Umbilical cord (tissue), 2 donors: Measurements from ENCODE around the gene SLC1A4. TPM values are rescaled to one million over a fixed set of nuclear protein-coding genes. Genes with fewer than 3 reads are reported as not detected.
A peak's percentile ranks its signal among the peaks of the same experiment; 100 is the strongest.

Source experiments
- DNase-seq: peaks from one replicate; pipeline ENCODE4 v3.0.0-alpha.2; 2015; ENCODE audit warnings: low spot score
- total RNA-seq: library from RNA; depleted of rRNA; stranded (reverse); fragments of >200 nt; gene quantifications from one replicate; pipeline ENCODE4 v1.2.3, GENCODE V29; 2014; ENCODE audit warnings: low replicate concordance; ENCODE audit not compliant: insufficient read depth

The SLC1A4 gene
- total RNA-seq, 1 donor from 2014 or later: 16.1 TPM

DNA sequence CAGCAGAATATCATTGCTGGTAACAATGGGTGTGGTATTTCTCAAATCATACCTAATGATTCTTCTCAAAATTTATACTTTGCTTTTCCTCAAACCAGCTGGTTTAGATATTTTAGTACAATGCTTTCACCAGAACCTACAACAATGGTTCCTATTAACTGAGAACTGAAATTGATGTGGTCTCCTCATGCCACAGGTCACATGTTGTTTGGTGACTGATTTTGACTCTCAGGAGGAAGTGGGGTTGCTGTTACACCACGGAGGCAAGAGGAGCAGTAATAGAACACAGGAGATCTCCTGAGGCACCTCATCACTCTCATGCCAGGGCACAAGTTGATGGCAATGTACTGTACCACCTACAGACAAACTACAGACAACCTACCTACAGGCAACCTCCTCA lies 64.0 kb downstream of the SLC1A4 start:
- no peak for DNase-seq

DNA sequence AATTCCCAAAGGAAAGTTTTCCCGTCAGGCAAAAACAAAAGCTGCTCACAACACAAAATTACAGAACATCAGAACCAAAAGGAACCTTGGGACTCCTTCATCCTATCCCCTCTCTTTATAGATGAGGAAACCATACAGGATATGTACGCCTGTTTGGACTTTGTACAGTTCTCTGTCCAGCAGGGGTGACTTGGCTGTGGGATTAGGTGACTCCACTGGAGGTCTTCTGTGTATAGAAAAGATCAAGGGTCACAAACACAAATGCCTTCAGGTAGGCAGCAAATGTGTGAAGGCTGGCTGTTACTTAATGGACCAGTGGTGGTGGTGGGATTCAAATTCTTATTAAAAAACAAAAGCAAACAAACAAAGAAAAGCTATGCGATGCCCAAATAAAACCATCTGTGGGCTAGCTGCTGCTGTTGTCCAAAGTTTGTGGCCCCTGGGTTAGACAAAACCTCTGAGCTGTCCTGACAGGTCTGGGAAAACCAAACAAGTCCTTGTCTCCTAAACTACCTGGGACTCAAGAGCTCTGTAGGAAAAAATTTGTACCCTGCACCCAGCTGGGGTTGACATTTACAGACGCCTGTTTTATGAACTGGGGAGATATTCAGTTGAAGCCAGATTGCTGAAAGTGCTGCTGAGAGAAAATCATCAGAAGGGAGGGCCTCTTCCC lies 65.7 kb downstream of the SLC1A4 start:
- DNase-seq: no peak

DNA sequence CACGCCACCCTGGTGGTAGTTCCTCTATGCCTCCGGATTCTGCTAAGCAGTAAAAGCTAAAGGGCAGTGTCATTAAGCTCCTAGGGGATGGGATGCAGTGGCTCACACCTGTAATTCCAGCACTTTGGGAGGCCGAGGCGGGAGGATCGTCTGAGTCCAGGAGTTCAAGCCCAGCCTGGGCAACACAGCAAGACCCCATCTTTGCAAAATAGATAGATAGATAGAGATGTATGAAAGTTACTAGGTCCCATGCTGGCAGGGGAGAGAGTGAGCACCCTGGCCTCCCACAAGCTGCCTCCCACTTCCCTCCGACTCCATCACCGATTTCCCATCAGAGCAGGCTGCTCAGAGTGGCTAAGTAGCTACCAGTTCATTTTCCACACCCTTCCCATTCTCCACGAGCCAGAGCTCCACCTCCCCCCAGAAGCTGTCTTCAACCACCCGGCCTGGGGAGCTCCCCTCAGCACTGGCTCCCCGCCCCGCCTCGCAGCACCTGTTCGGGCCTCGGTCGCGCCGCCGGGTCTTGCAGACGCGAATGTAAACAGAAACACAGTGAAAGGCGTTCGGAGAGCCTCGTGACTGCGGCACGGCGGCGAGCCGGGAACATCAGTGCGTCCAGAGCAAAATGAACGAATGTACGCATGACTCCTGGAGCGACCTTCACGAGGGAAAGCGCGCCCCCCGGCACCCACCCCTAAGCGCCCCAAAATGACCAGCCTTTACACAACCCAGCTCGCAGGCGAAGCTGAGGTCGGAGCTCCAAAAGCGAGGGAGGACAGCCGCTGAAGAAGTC lies 66.4 kb downstream of the SLC1A4 start:
- no peak for DNase-seq

DNA sequence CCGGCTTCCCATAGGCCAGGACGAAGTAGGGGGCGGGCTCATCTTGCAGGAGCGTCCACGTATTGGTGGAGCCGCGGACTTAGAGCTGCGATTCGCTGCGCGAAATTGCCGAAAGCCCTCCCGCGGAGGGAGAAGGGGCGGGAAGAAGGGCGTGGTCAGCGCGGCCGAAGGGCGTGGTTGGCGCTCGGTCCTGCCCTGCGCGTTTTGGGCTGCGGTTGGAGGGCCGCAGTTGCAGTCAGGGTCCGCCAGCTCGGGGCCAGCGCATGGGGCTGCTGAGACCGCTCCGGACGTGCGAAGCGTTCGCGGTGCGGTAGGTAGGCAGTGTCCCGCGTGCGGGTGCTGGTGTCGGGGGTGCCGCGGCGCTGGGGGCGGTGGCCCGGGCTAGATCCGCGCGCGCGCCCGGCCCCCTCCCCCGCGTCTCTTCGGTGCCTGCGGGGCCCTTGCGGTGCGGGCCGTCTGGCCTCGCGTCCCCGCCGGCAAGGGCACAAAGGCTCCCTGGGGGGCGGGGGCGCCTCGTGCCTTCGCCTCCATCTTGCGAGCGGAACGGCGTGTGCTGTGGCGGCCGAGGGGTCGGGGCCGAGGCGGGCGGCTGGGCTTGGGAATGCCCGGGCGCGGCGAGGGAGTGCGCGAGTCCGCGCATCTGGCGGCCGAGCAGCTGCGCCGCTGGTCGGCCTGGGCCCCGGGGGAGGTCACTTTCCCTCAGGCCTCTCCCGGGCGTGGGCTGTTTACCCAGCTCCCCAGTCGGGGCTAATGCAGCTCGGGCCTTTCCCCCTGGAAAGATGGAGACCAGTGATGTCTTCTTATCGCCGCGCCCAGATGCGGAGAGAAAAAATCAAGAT lies 67.2 kb downstream of the SLC1A4 start, which contains the start of gene CEP68:
Gene CEP68 (plus strand): TSS at position 202 of the 839 bp plus-strand sequence. CDS start 13,029 bp downstream, outside the sequence.
- peak; percentile 99 for DNase-seq

DNA sequence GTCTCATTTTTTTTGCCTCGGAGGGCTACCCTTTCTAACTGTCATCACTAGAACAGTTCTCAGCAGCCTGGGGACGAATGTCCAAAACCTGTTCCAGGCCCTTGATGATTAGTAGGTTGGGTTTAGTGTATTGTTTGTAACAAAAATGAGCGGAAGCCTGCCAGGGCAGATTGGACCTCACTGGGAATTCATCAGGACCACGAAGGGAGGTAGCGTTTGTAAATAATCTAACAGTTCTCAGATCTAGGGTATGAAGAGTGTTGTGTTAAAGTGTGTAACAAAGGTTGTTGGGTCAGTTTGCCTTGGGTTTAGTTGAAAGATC lies 67.8 kb downstream of the SLC1A4 start:
- DNase-seq: no peak

DNA sequence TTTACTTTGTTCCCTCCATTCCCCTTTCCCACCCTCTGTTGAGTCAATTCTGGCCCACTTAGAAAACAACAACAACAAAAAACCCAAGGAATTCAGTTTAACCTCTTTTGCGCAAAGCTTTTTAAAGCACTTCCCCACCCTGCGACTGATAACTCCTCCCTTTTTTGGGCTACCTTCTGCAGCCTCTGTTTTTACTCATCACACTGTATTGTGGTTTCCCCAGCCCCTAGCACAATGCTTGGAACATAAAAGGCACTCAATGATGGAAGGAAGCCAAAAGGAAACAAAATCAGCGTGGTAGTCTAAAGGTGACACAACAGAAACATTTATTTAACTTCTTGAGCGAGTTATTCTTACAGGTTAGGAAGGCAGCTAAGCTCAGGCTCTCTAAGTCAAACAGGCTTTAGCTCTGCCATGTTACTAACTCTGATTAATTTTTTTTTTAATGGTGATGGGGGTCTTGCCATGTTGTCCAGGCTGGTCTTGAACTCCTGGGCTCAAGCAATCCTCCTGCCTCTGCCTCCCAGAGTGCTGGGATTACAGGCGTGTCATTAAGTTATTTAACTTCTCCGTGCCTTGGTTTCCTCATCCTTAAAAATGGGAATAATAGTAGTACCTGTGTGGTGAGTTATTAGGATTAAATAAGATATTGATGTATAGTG lies 68.3 kb downstream of the SLC1A4 start:
- no peak for DNase-seq

DNA sequence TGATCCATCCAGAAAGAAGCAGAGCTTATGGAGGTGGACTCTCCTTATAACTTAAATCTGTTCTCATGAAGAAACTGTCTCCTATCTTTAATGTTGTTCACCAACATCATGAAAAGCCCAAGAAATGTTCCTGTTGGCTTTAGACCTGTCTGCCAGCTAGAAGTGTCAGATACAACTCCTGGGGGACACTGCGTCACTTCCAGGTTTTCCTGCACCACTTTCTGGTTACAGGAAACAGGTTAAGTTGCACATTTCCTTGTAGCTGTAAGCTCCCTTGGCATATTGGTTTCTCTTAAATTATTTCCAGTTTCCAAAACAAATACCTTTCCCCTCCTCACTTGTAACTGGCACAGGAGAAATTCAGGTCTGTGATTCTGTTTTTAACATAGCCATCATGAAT lies 69.9 kb downstream of the SLC1A4 start:
- no peak for DNase-seq

DNA sequence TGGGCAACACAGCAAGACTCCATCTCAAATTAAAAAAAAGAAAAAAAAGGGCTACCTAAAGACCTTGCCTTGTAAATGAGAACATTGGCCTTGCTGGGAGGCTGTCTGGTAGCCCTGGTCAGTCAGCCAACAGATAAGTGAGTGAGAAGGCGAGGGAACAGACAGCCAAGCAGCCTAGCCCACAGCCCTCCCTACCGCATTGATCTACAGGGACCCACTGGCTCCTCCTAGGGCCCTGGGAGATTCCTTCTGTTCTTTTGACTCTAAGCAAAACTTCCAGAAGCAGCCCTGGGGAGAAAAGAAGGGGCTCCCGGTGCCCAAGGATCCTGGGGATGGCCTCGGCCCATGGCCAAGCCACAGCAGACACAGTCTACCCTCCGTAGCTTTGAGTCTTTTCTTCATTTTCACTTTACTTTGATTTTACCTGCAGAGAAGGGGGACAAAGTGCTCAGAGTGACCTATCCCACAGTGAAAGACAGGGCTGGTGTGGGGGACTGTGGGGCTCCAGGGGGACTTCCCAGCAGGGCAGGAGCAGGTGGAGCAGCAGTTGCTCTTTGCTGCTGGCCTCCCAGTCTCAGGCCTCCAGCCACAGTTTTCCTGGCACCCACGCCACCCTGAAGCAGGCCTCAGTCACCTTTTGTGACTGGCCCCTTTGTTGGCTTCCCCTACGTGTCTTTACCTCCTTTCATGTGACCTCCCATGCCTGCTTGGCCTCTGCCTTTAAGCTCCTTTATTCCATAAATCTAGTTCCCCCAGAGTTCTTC lies 72.1 kb downstream of the SLC1A4 start:
- DNase-seq: no peak

DNA sequence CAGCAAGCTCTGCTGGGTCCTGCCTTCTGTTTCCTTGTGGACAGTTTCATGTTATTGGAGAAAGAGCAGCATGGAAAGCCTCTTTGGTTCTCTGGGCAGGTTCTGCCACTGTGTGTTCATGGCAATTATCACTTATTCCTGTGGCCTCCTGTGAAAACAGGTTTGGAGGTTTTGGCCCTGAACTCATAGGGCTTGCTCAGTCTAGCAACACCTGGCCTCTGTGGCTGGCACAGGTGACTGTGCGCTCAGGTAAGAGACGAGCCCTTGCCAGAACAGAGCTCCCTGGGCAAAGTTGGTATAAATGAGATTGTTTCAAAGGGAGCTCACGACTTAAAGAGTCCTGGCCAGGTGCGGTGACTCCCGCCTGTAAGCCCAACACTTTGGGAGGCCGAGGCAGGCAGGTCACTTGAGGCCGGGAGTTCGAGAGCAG lies 72.7 kb downstream of the SLC1A4 start:
- DNase-seq: no peak

DNA sequence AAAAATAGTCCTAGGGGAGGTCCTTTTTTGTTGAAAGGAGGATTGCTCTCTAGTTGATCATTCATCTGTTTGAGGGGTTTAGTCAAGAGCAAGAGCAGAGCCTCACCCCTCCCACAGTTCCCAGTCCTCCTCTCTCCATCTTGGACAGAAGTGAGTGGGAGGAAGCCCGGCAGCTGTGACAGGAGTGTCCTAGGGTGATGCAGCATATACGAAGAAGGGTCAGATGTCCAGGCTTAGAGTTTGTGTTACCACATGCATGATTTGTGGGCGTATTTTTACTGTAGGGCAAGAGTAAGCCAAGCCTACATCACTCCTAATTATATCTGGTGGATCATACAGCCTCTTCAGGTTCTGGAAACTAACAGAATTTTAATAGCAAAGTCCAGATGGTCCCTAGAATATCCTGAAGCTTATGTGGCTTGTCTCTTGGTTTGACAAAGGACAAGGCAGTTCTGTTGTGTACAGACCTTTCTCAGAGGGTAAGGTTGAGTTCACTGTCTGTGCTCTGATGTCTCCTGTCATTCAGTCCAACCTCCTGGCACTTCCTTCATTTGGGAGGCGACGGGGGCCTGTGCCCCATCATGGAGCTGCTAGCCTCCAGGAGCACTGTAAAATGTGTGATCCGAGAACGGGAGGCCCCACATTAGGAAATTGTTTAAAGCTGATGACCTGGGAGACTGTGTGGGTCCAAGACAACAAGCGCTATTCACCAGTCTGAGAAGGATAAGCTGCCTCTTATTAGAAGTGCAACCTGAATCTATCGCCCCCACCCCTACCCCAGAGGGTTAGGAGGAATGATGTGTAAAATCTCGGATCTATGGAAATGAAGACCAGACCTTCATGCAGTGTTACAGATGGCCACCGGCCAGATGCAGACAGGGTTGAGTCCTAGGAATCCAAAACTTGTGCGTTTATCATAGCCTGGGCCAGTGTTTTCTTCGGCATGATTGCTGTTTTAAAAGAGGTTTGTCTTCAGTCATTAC lies 73.9 kb downstream of the SLC1A4 start:
- DNase-seq: peak; percentile 57

DNA sequence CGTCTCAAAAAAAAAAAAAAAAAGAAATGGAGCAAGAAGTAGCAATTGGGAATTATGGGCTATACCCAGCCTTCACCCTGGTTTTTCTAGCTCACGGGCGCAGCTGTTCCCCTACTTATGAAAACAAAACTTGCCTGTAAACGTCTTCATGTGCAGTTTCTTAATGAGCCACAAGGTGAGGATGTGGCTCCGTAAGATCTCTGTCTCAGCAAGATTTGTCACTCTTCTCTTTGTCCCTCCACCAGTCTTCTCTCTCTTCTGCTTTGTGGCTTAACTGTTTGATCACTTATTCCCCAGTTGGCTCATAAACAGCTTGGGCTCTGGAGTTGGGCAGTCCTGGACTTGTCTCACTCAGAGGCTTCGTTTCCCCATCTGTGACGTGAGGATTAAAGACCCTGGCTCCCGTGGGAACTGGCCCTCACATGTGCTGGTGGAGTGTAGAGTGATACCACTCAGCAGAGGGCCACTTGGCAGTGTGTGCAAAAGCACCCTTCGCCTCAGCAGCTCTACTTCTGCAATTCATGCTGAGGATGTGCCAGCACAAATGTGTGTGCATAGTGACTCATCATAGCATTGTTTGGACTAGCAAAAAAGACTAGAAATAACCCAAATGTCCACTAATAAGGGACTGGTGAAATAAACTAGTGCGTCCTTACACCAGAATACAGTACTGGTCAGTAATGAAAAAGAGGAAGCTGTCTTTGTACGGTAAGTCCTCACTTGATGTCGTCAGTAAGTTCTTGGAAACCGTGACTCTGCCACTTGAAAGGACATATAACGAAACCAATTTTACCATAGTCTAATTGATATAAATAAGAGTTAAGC lies 75.7 kb downstream of the SLC1A4 start:
- DNase-seq: peak; percentile 58

DNA sequence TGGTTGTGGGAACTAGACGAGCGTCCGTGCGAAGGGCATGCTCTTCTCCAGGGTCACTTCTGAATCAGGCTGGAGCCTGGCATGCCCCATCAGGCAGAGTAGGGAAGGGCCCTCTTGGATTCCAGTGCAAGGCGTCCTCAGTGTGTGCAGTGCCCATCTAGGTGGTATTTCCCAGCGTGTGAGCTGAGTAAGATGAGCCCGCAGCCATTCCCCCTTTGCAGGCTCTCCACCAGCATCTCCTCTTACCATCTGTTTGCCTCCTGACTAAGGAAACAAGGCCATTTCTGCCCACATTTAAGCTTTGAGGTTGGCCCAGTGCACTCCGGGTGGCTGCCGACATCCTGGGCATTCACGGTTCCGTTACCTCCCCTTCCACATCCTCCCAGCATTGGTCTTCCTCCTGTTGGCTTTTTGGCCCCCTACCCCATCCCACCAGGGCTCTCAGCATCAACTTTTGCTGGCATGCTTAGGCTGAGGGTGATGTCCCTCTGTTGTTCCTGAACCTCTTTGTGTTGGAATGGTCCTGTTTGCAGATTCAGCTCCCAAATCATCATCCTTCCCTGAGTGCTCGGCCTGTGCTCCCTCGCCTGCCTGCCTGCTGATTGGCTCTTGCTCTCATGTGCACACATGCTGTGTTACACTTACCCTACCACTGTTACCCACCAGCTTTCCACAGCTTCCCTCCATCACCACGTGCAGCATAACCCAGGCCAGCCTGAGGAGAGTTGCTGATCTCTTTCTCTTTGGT lies 78.8 kb downstream of the SLC1A4 start:
- no peak for DNase-seq

DNA sequence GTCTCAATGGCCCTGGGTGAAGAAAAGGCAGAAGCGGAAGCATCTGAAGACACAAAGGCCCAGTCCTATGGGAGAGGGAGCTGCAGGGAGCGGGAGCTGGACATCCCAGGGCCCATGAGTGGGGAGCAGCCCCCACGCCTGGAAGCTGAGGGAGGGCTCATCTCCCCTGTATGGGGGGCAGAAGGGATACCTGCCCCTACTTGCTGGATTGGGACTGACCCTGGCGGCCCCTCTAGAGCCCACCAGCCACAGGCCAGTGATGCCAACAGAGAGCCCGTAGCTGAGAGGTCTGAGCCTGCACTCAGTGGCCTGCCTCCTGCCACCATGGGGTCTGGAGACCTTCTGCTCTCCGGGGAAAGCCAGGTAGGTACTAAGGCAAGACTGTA lies 80.2 kb downstream of the SLC1A4 start:
- DNase-seq: no peak

DNA sequence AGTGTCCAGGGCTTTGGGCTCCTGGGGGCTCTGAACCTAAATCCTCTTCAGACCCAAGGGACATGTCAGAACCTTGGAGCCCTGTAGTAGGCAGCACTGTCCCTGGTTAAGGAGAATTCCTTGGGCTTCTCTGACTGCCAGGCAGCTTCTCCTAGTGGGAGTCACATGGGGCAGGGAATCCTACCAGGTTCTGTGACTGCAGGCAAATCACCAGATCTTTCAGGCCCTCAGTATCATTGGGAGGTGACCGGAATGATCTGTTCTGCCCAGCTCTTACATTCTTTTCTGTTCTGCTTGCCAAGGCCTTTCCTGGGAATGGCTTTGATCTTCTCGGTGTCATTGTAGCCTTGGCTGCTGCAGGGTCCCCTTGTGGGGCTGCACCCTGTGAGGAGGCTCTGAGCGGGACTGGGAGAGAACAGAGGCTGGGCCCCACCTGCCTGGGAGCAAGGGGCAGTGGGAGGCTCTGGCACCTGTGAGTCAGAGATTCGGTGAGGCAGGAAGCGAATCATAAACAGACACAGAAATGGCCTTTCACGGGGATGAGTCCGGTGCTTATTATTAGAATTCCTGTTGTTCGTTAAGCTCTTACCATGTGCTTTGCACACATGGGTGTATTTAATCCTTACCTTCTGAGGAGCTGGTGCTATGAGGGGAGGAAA lies 81.1 kb downstream of the SLC1A4 start:
- no peak for DNase-seq

DNA sequence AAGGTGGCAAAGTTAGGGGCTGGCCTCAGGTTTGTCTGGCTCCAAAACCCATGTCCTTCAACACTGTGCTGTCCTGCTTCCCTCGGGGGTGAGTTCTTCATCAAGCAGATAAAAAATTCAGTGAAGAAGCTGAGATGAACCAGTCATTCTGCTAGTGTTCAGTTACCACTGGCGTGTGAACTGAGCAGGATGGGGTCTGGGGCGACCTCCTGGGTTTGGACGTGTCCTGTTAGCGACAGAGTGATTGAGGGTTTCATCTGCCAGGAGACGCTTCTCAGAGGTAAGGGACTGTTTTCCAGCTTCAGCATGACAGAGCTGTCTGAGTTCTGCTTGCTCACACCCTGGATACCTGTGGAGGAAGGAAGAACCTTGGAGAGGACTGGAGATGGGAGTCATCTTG lies 81.7 kb downstream of the SLC1A4 start:
- DNase-seq: no peak

DNA sequence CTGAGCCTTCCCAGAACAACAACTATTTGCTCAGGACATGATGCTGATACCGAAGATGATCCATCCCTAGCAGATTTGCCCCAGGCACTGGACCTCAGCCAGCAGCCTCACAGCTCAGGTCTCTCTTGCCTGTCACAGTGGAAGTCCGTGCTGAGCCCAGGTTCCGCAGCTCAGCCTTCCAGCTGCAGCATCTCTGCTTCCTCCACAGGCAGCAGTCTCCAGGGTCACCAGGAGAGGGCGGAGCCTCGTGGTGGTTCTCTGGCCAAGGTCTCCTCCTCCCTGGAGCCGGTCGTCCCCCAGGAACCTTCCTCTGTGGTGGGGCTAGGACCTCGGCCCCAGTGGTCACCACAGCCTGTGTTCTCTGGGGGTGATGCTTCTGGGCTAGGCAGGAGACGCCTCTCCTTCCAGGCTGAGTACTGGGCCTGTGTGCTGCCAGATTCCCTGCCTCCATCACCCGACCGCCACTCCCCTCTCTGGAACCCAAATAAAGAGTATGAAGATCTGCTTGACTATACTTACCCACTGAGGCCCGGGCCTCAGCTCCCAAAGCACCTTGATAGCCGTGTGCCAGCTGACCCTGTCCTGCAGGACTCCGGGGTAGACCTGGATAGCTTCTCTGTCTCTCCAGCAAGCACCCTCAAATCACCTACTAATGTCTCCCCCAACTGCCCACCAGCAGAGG lies 82.4 kb downstream of the SLC1A4 start:
- DNase-seq: no peak
